Keratinocyte (primary cell): ENCODE data around the gene SLC35A2. TPM values are rescaled to one million over a fixed set of nuclear protein-coding genes. Genes with fewer than 3 reads are reported as not detected.

Experiments used
- DNase-seq: peaks from one replicate; pipeline ENCODE4 v3.0.0-alpha.2; 2011; ENCODE audit warnings: low read depth, missing footprints, low spot score
- FAIRE-seq: peaks from 2 replicates; lab custom pipeline; 2011; peaks lifted over from hg19 to GRCh38; lab: Jason Lieb, UNC
- H2AFZ ChIP-seq: 2 replicates; pipeline ENCODE4 v1.6.0; 2012; ENCODE audit warnings: low read length, control low read depth, inconsistent platforms; ENCODE audit not compliant: control insufficient read depth
- H3K27ac ChIP-seq: 2 replicates; pipeline ENCODE4 v1.5.1; 2011; ENCODE audit warnings: low read length; ENCODE audit not compliant: control insufficient read depth, insufficient read depth
- H3K27me3 ChIP-seq: 3 replicates; pipeline ENCODE4 v1.6.0; 2011; ENCODE audit warnings: low read length; ENCODE audit not compliant: control insufficient read depth, insufficient read depth; ENCODE audit errors: extremely low read depth
- H3K36me3 ChIP-seq, 2 experiments: 2 replicates in 1 of 2; 3 replicates in 1 of 2; pipeline ENCODE4 v1.5.1; 2011; ENCODE audit warnings: low read length in 2 of 2, mild to moderate bottlenecking in 1 of 2; ENCODE audit not compliant: control insufficient read depth in 2 of 2, insufficient read depth in 2 of 2; ENCODE audit errors: extremely low read depth in 1 of 2
- H3K4me1 ChIP-seq: 3 replicates; pipeline ENCODE4 v1.5.1; 2011; ENCODE audit warnings: low read length; ENCODE audit not compliant: control insufficient read depth, insufficient read depth; ENCODE audit errors: extremely low read depth
- H3K4me2 ChIP-seq: 3 replicates; pipeline ENCODE4 v1.6.0; 2011; ENCODE audit warnings: low read depth, low read length; ENCODE audit not compliant: control insufficient read depth, insufficient read depth; ENCODE audit errors: extremely low read depth
- H3K4me3 ChIP-seq, 3 experiments: fragments of 200-600 bp in 1 of 3; sonication (generic) in 1 of 3; 2 replicates in 2 of 3; 3 replicates in 1 of 3; pipeline ENCODE4 v1.5.1; 2011 to 2016; ENCODE audit warnings: low read length in 3 of 3, mild to moderate bottlenecking in 3 of 3, control low read depth in 2 of 3, inconsistent platforms in 1 of 3, low read depth in 1 of 3, mixed read lengths in 1 of 3, mixed run types in 1 of 3, moderate library complexity in 1 of 3; ENCODE audit not compliant: control insufficient read depth in 2 of 3, insufficient read depth in 2 of 3; ENCODE audit errors: extremely low read depth in 1 of 3
- H3K79me2 ChIP-seq: 2 replicates; pipeline ENCODE4 v1.6.0; 2012; ENCODE audit warnings: low read length; ENCODE audit not compliant: control insufficient read depth, insufficient read depth
- H3K9ac ChIP-seq: 3 replicates; pipeline ENCODE4 v1.6.0; 2011; ENCODE audit warnings: low read length; ENCODE audit not compliant: control insufficient read depth, insufficient read depth; ENCODE audit errors: extremely low read depth
- H3K9me1 ChIP-seq: 3 replicates; pipeline ENCODE4 v1.6.0; 2011; ENCODE audit warnings: low read length; ENCODE audit not compliant: control insufficient read depth, insufficient read depth; ENCODE audit errors: extremely low read depth
- H3K9me3 ChIP-seq: 2 replicates; pipeline ENCODE4 v1.5.1; 2012; ENCODE audit warnings: low read depth, low read length; ENCODE audit not compliant: control insufficient read depth
- H4K20me1 ChIP-seq: 3 replicates; pipeline ENCODE4 v1.6.0; 2011; ENCODE audit warnings: low read length; ENCODE audit not compliant: control insufficient read depth, insufficient read depth; ENCODE audit errors: extremely low read depth
- EZH2 ChIP-seq: IDR thresholded peaks from one replicate; pipeline ENCODE4 v1.6.1; 2012; ENCODE audit warnings: inconsistent platforms, mild to moderate bottlenecking, low read length, moderate library complexity
- dilution Hi-C: fragments of 300-500 bp; cut with MboI; formaldehyde crosslinking; loops from one replicate; pipeline ENCODE4 v1.7.0; 2020; ENCODE audit warnings: low sequenced_read_pairs; ENCODE audit not compliant: extremely low pct_ligation_motif_present
- polyA plus RNA-seq, 5 experiments: library from polyadenylated mRNA; depleted of rRNA in 3 of 5; stranded (reverse) in 3 of 5; stranded (forward) in 1 of 5; unstranded in 1 of 5; fragments of >200 nt; gene quantifications; 1 replicate in 1 of 5; 2 replicates in 3 of 5; 3 replicates in 1 of 5; pipeline versions ENCODE4 v1.2.1 to v1.2.3, GENCODE V29; 2011 to 2012; ENCODE audit warnings: missing spikeins in 2 of 5, low read depth in 1 of 5, low replicate concordance in 1 of 5
- TF ChIP-seq, protein P1 (sequence below), 3 experiments: IDR thresholded peaks in 1 of 3; conservative IDR thresholded peaks in 1 of 3; optimal IDR thresholded peaks in 1 of 3; 2 replicates in 2 of 3; 3 replicates in 1 of 3; pipeline versions ENCODE3 to v1.5.1; 2011; ENCODE audit warnings: low read length in 3 of 3, mild to moderate bottlenecking in 3 of 3, moderate library complexity in 2 of 3, control low read depth in 1 of 3, inconsistent platforms in 1 of 3; ENCODE audit not compliant: insufficient read depth in 2 of 3; ENCODE audit errors: extremely low read depth in 1 of 3

SLC35A2 gene
- polyA plus RNA-seq, 1 donor (not counting 4 experiments of a cell fraction or from before 2014, with no cell fraction given) = 39.4 TPM

GRCh38 chrX:48919947-48920717 lies 8.7 kb upstream of the SLC35A2 start:
- peaks cover 14% of the 10 kb centered on the region for H3K4me1 ChIP-seq
- dilution Hi-C loops = no loop called here
- H3K4me2 ChIP-seq = no peak overlapping the region
- peaks cover 4 to 7% of the 10 kb centered on the region in 2 experiments for H3K36me3 ChIP-seq
- no peak overlapping the region for H2AFZ ChIP-seq
- DNase-seq (no peak), FAIRE-seq (no peak)
- H3K9me1 ChIP-seq = no peaks in the 10 kb centered on the region
- peaks cover 17% of the 10 kb centered on the region for H3K79me2 ChIP-seq
- no peaks in the 10 kb centered on the region for H3K27me3 ChIP-seq
- no peaks in the 10 kb centered on the region for H4K20me1 ChIP-seq
- no peak overlapping the region for H3K9ac ChIP-seq
- H3K4me3 ChIP-seq = no peak overlapping the region
- no peak for TF ChIP-seq EZH2
- TF ChIP-seq, protein P1, sequence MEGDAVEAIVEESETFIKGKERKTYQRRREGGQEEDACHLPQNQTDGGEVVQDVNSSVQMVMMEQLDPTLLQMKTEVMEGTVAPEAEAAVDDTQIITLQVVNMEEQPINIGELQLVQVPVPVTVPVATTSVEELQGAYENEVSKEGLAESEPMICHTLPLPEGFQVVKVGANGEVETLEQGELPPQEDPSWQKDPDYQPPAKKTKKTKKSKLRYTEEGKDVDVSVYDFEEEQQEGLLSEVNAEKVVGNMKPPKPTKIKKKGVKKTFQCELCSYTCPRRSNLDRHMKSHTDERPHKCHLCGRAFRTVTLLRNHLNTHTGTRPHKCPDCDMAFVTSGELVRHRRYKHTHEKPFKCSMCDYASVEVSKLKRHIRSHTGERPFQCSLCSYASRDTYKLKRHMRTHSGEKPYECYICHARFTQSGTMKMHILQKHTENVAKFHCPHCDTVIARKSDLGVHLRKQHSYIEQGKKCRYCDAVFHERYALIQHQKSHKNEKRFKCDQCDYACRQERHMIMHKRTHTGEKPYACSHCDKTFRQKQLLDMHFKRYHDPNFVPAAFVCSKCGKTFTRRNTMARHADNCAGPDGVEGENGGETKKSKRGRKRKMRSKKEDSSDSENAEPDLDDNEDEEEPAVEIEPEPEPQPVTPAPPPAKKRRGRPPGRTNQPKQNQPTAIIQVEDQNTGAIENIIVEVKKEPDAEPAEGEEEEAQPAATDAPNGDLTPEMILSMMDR (optimal IDR thresholded peaks at IDR 0.05 in 1 of 3, IDR thresholded peaks at IDR 0.05 in 1 of 3, conservative IDR thresholded peaks at IDR 0.05 in 1 of 3; ENCODE audit: extremely low read depth in 1 of 3, insufficient read depth in 2 of 3, low read length in 3 of 3) = no peak
- H3K9me3 ChIP-seq = peaks cover 2% of the 10 kb centered on the region
- H3K27ac ChIP-seq = no peak overlapping the region

- no peak for DNase-seq
- TF ChIP-seq EZH2 = no peak
- TF ChIP-seq, protein P1 (optimal IDR thresholded peaks at IDR 0.05 in 1 of 3, IDR thresholded peaks at IDR 0.05 in 1 of 3, conservative IDR thresholded peaks at IDR 0.05 in 1 of 3; ENCODE audit: extremely low read depth in 1 of 3, insufficient read depth in 2 of 3, low read length in 3 of 3) = no peak
- peak overlapping the region; percentile 31 for H3K27ac ChIP-seq
- no peak for FAIRE-seq
- H3K4me2 ChIP-seq = peak overlapping the region; percentile 73
- H3K36me3 ChIP-seq = peaks cover 4 to 6% of the 10 kb centered on the region in 2 experiments
- H4K20me1 ChIP-seq = no peaks in the 10 kb centered on the region
- H3K27me3 ChIP-seq = no peaks in the 10 kb centered on the region
- H3K79me2 ChIP-seq = peaks cover 17% of the 10 kb centered on the region
- H3K9me3 ChIP-seq = peaks cover 2% of the 10 kb centered on the region
- no peak overlapping the region for H2AFZ ChIP-seq
- H3K9ac ChIP-seq = peak overlapping the region; percentile 28
- H3K4me3 ChIP-seq = peak overlapping the region in 2 of 3 experiments; percentile 14 to 59
- no peaks in the 10 kb centered on the region for H3K9me1 ChIP-seq
- dilution Hi-C loops = no loop called here
- peaks cover 14% of the 10 kb centered on the region for H3K4me1 ChIP-seq
Observed at GRCh38 chrX:48919360-48919841, 8.0 kb upstream of the SLC35A2 start.
